Glutamatergic neuron (in vitro differentiated cells): ENCODE results near the gene FXYD1. TPM values are rescaled to one million over a fixed set of nuclear protein-coding genes. Genes with fewer than 3 reads are reported as not detected.

Source experiments
- DNase-seq: peaks from one replicate; pipeline ENCODE4 v3.0.0; 2022
- H3K27ac Mint-ChIP-seq: one replicate; pipeline ENCODE4 v1.8.0; 2020; ENCODE audit warnings: mild to moderate bottlenecking, mixed read lengths, inconsistent platforms; ENCODE audit not compliant: unreplicated experiment
- H3K27me3 Mint-ChIP-seq: one replicate; pipeline ENCODE4 v1.8.0; 2020; ENCODE audit warnings: mild to moderate bottlenecking, moderate library complexity, mixed read lengths, inconsistent platforms; ENCODE audit not compliant: unreplicated experiment
- H3K36me3 Mint-ChIP-seq: one replicate; pipeline ENCODE4 v1.8.0; 2020; ENCODE audit warnings: mild to moderate bottlenecking, mixed read lengths, inconsistent platforms; ENCODE audit not compliant: unreplicated experiment
- H3K4me1 Mint-ChIP-seq: one replicate; pipeline ENCODE4 v1.8.0; 2020; ENCODE audit warnings: mild to moderate bottlenecking, low read depth, mixed read lengths, inconsistent platforms; ENCODE audit not compliant: unreplicated experiment
- H3K4me3 Mint-ChIP-seq: one replicate; pipeline ENCODE4 v1.8.0; 2020; ENCODE audit warnings: mild to moderate bottlenecking, mixed read lengths, inconsistent platforms; ENCODE audit not compliant: unreplicated experiment
- H3K9me3 Mint-ChIP-seq: one replicate; pipeline ENCODE4 v1.8.0; 2020; ENCODE audit warnings: mild to moderate bottlenecking, moderate library complexity, mixed read lengths, inconsistent platforms; ENCODE audit not compliant: unreplicated experiment
- CTCF ChIP-seq: fragments of 200-600 bp; sonication (generic); IDR thresholded peaks from one replicate; pipeline ENCODE4 v1.5.0; 2021; ENCODE audit not compliant: partially characterized antibody, unreplicated experiment
- total RNA-seq: library from RNA; stranded (reverse); fragmentation: NEBNext Ultra II Directional; extraction: Animal tissue kit (Norgen Biotek cat#: 25700); gene quantifications from one replicate; pipeline ENCODE4 v1.2.1, GENCODE V29; 2021; ENCODE audit not compliant: unreplicated experiment

FXYD1 gene
- total RNA-seq, 1 donor from 2014 or later, result not detected

DNA sequence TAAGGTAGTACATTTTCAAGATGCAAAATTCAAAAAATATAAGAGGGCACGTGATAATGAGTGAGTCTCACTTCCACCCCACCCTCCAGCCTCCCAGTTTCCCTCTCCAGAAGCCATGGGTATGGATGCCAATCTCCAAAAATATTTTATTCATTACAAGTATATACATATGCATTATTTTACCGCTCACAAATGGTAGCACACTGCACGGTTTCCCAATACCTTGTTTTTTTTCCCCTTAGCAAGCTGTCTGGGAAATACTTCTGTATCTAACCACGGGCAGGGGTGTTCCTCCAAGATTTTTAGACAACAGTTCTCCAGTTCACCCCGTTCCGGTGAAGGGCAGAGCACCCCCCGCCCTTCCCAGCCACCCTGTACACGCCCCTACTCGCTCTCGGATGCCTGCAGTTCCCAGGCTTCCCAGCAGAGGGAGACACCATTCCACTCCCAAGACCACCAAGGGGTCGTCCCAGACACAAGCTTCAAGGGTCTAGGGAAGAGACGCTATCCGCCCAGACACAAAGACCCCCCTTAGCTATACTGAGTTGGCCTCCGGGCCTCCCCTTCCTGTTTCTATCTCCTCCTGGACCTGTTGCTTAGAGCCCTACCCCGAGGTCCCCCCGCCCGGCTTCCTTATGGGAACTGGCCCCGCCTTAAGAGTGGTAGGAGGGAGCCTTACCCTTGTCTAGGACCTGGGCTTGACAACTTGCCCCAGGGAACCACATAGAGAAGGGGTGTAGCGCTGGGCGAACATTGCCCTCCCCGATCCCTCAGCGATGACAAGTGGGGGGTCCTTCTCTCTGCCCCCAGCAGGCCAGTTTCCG lies 24.1 kb upstream of the FXYD1 start:
- Mint-ChIP-seq H3K9me3 (peaks cover 5% of the 10 kb centered on the region), H3K27ac (peak overlapping the region; percentile 43), H3K36me3 (no peaks in the 10 kb centered on the region), H3K4me3 (no peak overlapping the region), H3K27me3 (peaks cover 12% of the 10 kb centered on the region), H3K4me1 (peaks cover 26% of the 10 kb centered on the region)
- TF ChIP-seq CTCF, result peak; percentile 97
- DNase-seq, result peak; percentile 91

GRCh38 chr19:35115177-35115951 lies 23.3 kb upstream of the FXYD1 start, which contains the start of gene FXYD3:
TSS of gene FXYD3 (plus strand) at chr19:35115823. CDS start at chr19:35119377, 3,554 bp downstream.
- Mint-ChIP-seq H3K27ac (peak within 1 kb of the TSS; percentile 88), H3K36me3 (no peaks in the 10 kb centered on the region), H3K4me3 (peak within 1 kb of the TSS; percentile 68), H3K9me3 (peaks cover 5% of the 10 kb centered on the region), H3K4me1 (peaks cover 27% of the 10 kb centered on the region), H3K27me3 (peaks cover 12% of the 10 kb centered on the region)
- DNase-seq, result no peak
- no peak for TF ChIP-seq CTCF

DNA sequence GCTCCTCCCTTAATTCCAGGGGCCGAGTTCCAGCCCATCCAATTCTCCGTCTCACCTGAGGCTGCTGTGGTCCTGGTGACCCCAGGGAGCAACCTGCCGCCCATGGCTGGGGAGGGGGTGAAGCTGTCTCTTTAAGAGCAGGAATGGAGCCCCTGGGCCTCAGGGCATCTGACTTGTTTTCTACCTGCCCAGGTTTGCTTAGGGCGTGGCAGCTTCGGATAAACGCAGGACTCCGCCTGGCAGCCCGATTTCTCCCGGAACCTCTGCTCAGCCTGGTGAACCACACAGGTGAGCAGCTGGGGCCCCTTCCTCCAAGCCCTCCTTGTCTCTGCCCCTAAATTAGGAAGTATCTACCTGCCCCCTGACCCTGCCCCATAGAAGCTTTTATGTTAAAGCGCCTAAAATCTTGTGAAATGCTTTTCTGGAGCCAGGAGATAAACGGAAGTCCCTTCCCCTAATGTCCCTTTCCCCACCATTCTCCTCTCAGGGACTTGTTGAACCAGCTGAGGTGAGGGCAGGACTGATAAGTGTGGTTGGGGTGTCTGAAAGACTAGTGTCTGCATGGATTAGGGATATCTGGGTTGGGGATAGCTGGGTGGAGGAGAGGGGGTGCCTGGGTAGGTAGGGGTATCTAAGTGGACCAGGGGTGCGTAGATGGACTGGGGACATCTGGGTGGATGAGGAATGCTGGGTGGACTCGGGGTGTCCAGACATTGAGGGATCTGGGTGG lies 22.4 kb upstream of the FXYD1 start:
- H3K4me1 Mint-ChIP-seq, result peaks cover 30% of the 10 kb centered on the region
- TF ChIP-seq CTCF, result no peak
- no peaks in the 10 kb centered on the region for H3K36me3 Mint-ChIP-seq
- peaks cover 12% of the 10 kb centered on the region for H3K27me3 Mint-ChIP-seq
- peaks cover 6% of the 10 kb centered on the region for H3K9me3 Mint-ChIP-seq
- H3K27ac Mint-ChIP-seq, result peak overlapping the region; percentile 88
- peak overlapping the region; percentile 68 for H3K4me3 Mint-ChIP-seq
- no peak for DNase-seq

DNA sequence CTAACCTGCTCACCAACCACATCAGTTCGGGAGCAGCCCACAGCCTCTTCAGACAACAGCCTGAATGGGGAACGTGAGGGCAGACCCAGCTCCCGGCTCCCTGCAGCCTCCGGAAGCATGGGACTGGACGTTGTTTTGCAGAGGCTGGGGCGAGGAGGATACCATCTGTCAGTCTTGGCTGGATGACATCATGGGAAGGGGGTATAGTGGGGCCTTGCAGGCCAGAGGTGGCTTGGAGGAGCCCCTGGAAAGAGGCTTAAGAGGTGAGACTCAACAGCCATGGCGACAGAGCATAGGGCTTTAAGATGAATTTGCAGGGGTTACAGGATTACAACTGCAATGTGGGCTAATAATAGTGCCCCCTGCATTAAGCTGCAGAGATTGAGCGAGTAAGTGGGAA lies 21.5 kb upstream of the FXYD1 start:
- TF ChIP-seq CTCF, result no peak
- H3K27me3 Mint-ChIP-seq, result peaks cover 15% of the 10 kb centered on the region
- peak; percentile 53 for DNase-seq
- H3K36me3 Mint-ChIP-seq, result no peaks in the 10 kb centered on the region
- peaks cover 10% of the 10 kb centered on the region for H3K9me3 Mint-ChIP-seq
- H3K4me1 Mint-ChIP-seq, result peaks cover 35% of the 10 kb centered on the region
- H3K27ac Mint-ChIP-seq, result peak overlapping the region; percentile 88
- H3K4me3 Mint-ChIP-seq, result peak overlapping the region; percentile 68
